H1 (cell line): Measurements from ENCODE around the gene RAB3GAP1. TPM values are rescaled to one million over a fixed set of nuclear protein-coding genes. Genes with fewer than 3 reads are reported as not detected.

Experiments
- GABPA ChIP-seq: IDR thresholded peaks from 2 replicates; pipeline ENCODE4 v1.6.1; 2011; ENCODE audit warnings: mild to moderate bottlenecking, low read length, moderate library complexity, borderline replicate concordance; ENCODE audit not compliant: insufficient read depth
- SIRT6 ChIP-seq: IDR thresholded peaks from one replicate; pipeline ENCODE4 v1.7.1; 2012; ENCODE audit warnings: low read length, inconsistent platforms
- polyA plus RNA-seq, 7 experiments: library from polyadenylated mRNA; depleted of rRNA in 3 of 7; stranded (reverse) in 5 of 7; unstranded in 2 of 7; fragments of >200 nt in 5 of 7; fragments of 200-250 nt in 2 of 7; gene quantifications; 1 replicate in 5 of 7; 2 replicates in 1 of 7; 4 replicates in 1 of 7; pipeline versions ENCODE4 v1.2.1 to v1.2.3, GENCODE V29; 2011 to 2013; ENCODE audit warnings: missing spikeins in 2 of 7, mixed read lengths in 2 of 7
- total RNA-seq: library from RNA; stranded (reverse); fragmentation: NEBNext Ultra II Directional; extraction: Animal tissue kit (Norgen Biotek cat#: 25700); gene quantifications from 2 replicates; pipeline ENCODE4 v1.2.1, GENCODE V29; 2021

RAB3GAP1 gene
- total and polyA plus RNA-seq, 2 of the 8 experiments (the other 6 are each of a cell fraction or from before 2014, with no cell fraction given), result 9.8 to 28.6 TPM

GRCh38 chr2:135130751-135131150, 78.7 kb downstream of the RAB3GAP1 start (continued):
- no peak for TF ChIP-seq GABPA
- no peak for TF ChIP-seq SIRT6
